ENCODE data around the gene SLC35B2.

DNA sequence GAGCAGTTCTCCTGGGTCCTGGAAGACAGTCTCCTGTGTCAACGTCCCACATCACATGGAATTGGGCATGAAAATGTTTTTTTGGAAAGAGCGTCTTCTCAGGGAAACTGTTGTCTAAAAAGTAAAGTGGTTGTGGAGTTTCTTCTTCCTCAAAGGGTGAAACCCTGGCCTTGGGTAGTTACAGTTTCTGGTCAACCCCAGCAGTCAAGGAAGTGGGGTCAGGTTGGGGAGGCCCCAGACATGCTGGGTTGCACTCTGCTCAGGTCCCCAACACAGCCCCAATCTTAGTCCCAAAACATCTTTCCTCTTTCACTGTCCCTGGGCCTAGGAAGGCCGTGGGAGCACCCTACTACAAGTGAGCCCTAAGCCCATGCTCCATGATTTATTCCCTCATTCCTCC lies 9.0 kb upstream of the SLC35B2 start:
- TF ChIP-seq, protein P1, sequence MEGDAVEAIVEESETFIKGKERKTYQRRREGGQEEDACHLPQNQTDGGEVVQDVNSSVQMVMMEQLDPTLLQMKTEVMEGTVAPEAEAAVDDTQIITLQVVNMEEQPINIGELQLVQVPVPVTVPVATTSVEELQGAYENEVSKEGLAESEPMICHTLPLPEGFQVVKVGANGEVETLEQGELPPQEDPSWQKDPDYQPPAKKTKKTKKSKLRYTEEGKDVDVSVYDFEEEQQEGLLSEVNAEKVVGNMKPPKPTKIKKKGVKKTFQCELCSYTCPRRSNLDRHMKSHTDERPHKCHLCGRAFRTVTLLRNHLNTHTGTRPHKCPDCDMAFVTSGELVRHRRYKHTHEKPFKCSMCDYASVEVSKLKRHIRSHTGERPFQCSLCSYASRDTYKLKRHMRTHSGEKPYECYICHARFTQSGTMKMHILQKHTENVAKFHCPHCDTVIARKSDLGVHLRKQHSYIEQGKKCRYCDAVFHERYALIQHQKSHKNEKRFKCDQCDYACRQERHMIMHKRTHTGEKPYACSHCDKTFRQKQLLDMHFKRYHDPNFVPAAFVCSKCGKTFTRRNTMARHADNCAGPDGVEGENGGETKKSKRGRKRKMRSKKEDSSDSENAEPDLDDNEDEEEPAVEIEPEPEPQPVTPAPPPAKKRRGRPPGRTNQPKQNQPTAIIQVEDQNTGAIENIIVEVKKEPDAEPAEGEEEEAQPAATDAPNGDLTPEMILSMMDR (IDR thresholded peaks at IDR 0.05): no peak
- no peak for TF ChIP-seq POLR2A (IDR thresholded peaks at IDR 0.05)
